Measurements from ENCODE around the gene CDC7. TPM values are rescaled to one million over a fixed set of nuclear protein-coding genes. Genes with fewer than 3 reads are reported as not detected.

CDC7 gene
- total RNA-seq, result 1.7 and 1.8 TPM in 2 replicates

GRCh38 chr1:91500756-91501522 is at the start of gene CDC7:
TSS of gene CDC7 (plus strand) at chr1:91500851. CDS start at chr1:91501717, 866 bp downstream.

Other genes starting within 250 kb of the CDC7 start
- 0.03 and 0.20 TPM in 2 replicates for gene HFM1, start 96.0 kb upstream of the CDC7 start, total RNA-seq

All from smooth muscle cell of the pulmonary artery (primary cell).